A549 (cell line): Measurements from ENCODE around the gene TUT7. TPM values are rescaled to one million over a fixed set of nuclear protein-coding genes. Genes with fewer than 3 reads are reported as not detected.
A peak's percentile ranks its signal among the peaks of the same experiment; 100 is the strongest.

Experiments
- ATAC-seq, 2 experiments: fragments of 200-7000 bp in 1 of 2; fragments of >200 bp in 1 of 2; cut with Nextera tagmentation in 1 of 2; cut with Tn5 transposase in 1 of 2; 3 replicates each; pipeline versions ENCODE4 v1.8.0 to v1.9.1; 2018 to 2020; ENCODE audit warnings: mild to moderate bottlenecking in 1 of 2, moderate library complexity in 1 of 2
- CTCF ChIA-PET: fragments of 300-600 bp; sonication (Branson Sonifier 250); formaldehyde crosslinking; extraction: SDS; loops from one replicate; lab custom pipeline; 2021; ENCODE audit warnings: antibody characterized with exemption, inconsistent platforms; lab: Yijun Ruan, JAX
- POLR2A ChIA-PET: fragments of 350-600 bp; formaldehyde crosslinking; extraction: SDS; loops from one replicate; lab custom pipeline; 2021; ENCODE audit warnings: antibody characterized with exemption, inconsistent platforms; lab: Yijun Ruan, JAX
- DNase-seq, 2 experiments: peaks; one replicate each; pipeline versions ENCODE4 v3.0.0 to v3.0.0-alpha.2; 2011 to 2016; ENCODE audit warnings: low read depth in 1 of 2, low spot score in 1 of 2
- FAIRE-seq: peaks from 2 replicates; lab custom pipeline; 2011; peaks lifted over from hg19 to GRCh38; lab: Jason Lieb, UNC
- H3K27ac ChIP-seq, 2 experiments: fragments of >200 bp; sonication (Bioruptor Twin); formaldehyde crosslinking; 3 replicates each; pipeline ENCODE4 v1.5.1; 2016 to 2017
- H3K4me1 ChIP-seq: fragments of >200 bp; sonication (Bioruptor Twin); formaldehyde crosslinking; 3 replicates; pipeline ENCODE4 v1.6.1; 2016
- H3K4me2 ChIP-seq: fragments of >200 bp; sonication (Bioruptor Twin); formaldehyde crosslinking; 3 replicates; pipeline ENCODE4 v1.6.1; 2016
- H3K4me3 ChIP-seq: fragments of >200 bp; sonication (Bioruptor Twin); formaldehyde crosslinking; 3 replicates; pipeline ENCODE4 v1.5.1; 2016
- H3K9me3 ChIP-seq: fragments of >200 bp; sonication (Bioruptor Twin); formaldehyde crosslinking; 3 replicates; pipeline ENCODE4 v1.6.1; 2016
- BHLHE40 ChIP-seq: IDR thresholded peaks from 2 replicates; pipeline ENCODE4 v1.6.1; 2012; ENCODE audit warnings: low read depth, low read length, inconsistent platforms
- CHD2 ChIP-seq: fragments of 150-350 bp; IDR thresholded peaks from 2 replicates; pipeline ENCODE4 v1.6.1; 2014; ENCODE audit warnings: low read length; ENCODE audit not compliant: partially characterized antibody
- E2F6 ChIP-seq: IDR thresholded peaks from 2 replicates; pipeline ENCODE4 v1.6.1; 2012; ENCODE audit warnings: low read depth, borderline replicate concordance
- EHF ChIP-seq: fragments of 250-450 bp; sonication (Bioruptor Pico); IDR thresholded peaks from 2 replicates; pipeline ENCODE4 v1.5.0; 2020; ENCODE audit warnings: mild to moderate bottlenecking
- HOXB13 ChIP-seq: fragments of 250-450 bp; sonication (Bioruptor Pico); IDR thresholded peaks from 2 replicates; pipeline ENCODE4 v1.5.0; 2020; ENCODE audit warnings: low read depth, mild to moderate bottlenecking, moderate library complexity
- HOXB5 ChIP-seq: fragments of 250-450 bp; sonication (Bioruptor Pico); IDR thresholded peaks from 2 replicates; pipeline ENCODE4 v1.5.0; 2020; ENCODE audit warnings: mild to moderate bottlenecking, moderate library complexity
- MAFK ChIP-seq: fragments of 450-650 bp; IDR thresholded peaks from 2 replicates; pipeline ENCODE4 v1.6.1; 2014; ENCODE audit not compliant: partially characterized antibody
- NFE2L2 ChIP-seq: fragments of 150-350 bp; conservative IDR thresholded peaks from 2 replicates; pipeline ENCODE4 v1.6.1; 2014; ENCODE audit warnings: low read length
- NPAS2 ChIP-seq: fragments of 250-450 bp; sonication (Bioruptor Pico); IDR thresholded peaks from 2 replicates; pipeline ENCODE4 v1.8.0; 2022; ENCODE audit warnings: mild to moderate bottlenecking, moderate library complexity, borderline replicate concordance
- PHF8 ChIP-seq: fragments of 200-600 bp; sonication (generic); IDR thresholded peaks from 2 replicates; pipeline ENCODE4 v1.6.1; 2016; ENCODE audit warnings: low read depth, mild to moderate bottlenecking, antibody characterized with exemption, moderate library complexity, borderline replicate concordance
- POLR2AphosphoS2 ChIP-seq: conservative IDR thresholded peaks from 2 replicates; pipeline ENCODE4 v1.6.1; 2012; ENCODE audit warnings: low read length, improper control_type of control experiment, inconsistent platforms
- RARB ChIP-seq: fragments of 250-450 bp; sonication (Bioruptor Pico); IDR thresholded peaks from 2 replicates; pipeline ENCODE4 v1.8.0; 2021; ENCODE audit warnings: mild to moderate bottlenecking, moderate library complexity
- TFCP2L1 ChIP-seq: fragments of 250-450 bp; sonication (Bioruptor Pico); IDR thresholded peaks from 2 replicates; pipeline ENCODE4 v1.5.0; 2021; ENCODE audit warnings: mild to moderate bottlenecking
- TP53 ChIP-seq: fragments of 250-450 bp; sonication (Bioruptor Pico); IDR thresholded peaks from 2 replicates; pipeline ENCODE4 v1.5.0; 2021; ENCODE audit warnings: mild to moderate bottlenecking, moderate library complexity
- WGBS: methylation state at CpG from one replicate; pipeline ENCODE4 v1.1.6; 2017; ENCODE audit errors: missing lambda C conversion rate; 5-methylcytosine and 5-hydroxymethylcytosine counted together
- polyA plus RNA-seq, 4 experiments: library from polyadenylated mRNA; depleted of rRNA in 3 of 4; stranded (reverse); fragments of >200 nt; fragmentation: RNase III in 1 of 4; extraction: RNeasy Plus Mini Kit Qiagen cat#74134 plus additional on column Dnase treatment in 1 of 4; gene quantifications; 2 replicates in 3 of 4; 3 replicates in 1 of 4; pipeline ENCODE4 v1.2.3, GENCODE V29; 2011 to 2017
- TF ChIP-seq, protein P1 (sequence below): IDR thresholded peaks from 2 replicates; pipeline ENCODE4 v1.6.1; 2012
- TF ChIP-seq, protein P2 (sequence below): fragments of >200 bp; sonication (Bioruptor Twin); formaldehyde crosslinking; IDR thresholded peaks from 3 replicates; pipeline ENCODE4 v1.5.1; 2016
- TF ChIP-seq, protein P3 (sequence below): fragments of 250-450 bp; sonication (Bioruptor Pico); IDR thresholded peaks from 2 replicates; pipeline ENCODE4 v1.5.0; 2020; ENCODE audit warnings: low read depth, mild to moderate bottlenecking, moderate library complexity

TUT7 gene
- polyA plus RNA-seq, 2 of the 4 experiments (the other 2 are of a cell fraction): 12.1 to 27.0 TPM

DNA sequence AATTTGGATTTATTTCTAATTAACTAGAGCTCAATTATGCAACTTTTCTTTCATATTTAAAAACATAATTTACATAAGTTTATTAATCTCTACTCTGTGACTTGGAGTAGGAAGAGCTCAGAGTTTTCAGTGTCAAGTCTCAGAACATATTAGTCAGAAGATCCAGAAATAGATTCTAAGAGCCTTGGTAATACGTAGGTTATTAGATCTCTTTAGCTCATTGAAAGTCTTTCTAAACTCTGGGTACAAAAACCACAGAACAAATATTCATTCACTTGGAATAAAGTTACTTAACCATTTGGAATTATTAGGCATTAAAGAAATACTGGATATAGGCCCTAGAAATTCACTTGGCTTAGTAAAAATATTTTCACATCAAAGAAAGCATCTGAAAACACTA lies 45.5 kb downstream of the TUT7 start:
- CTCF ChIA-PET: interaction anchor here (0.9 to 1.3 kb wide), 2 partner anchors 10 to 12 kb away, joined by 3 to 4 read pairs; no protein-coding TSS in a partner anchor
- WGBS: 94% methylated on average over 1 of the region's 1 CpG
- DNase-seq (no peak), FAIRE-seq (no peak), ATAC-seq (no peak)
- POLR2A ChIA-PET: no interaction called here
- TF ChIP-seq RARB (CRISPR knock-in tag) (no peak), HOXB5 (CRISPR knock-in tag) (no peak)
- Histone ChIP-seq H3K4me3 (no peak overlapping the region), H3K4me1 (no peaks in the 10 kb centered on the region), H3K9me3 (no peaks in the 10 kb centered on the region), H3K27ac (no peak overlapping the region), H3K4me2 (no peak overlapping the region)

DNA sequence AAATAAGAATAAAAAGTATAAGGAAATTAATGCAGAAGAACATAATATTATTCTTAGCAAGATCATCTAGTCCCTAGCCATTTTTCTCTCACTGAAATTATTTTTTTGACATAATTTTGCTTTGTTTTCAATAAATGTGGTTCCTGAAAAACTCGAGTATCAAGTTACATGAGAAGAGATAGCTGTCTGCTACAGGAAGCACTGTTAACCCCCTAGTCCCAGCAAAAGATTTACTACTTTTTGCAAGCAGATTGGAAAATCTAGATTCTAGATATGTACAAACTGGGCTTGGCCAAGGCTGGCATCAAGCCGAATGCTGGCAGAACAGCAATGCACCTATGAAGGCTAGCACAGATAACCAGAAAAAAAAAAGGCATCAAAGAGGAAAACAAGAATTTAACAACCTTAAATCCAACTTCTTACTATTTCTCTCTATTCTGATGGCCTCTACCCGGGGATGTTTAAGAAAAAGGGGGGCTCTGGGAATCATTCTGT lies 49.9 kb downstream of the TUT7 start:
- CTCF ChIA-PET: no interaction called here

GRCh38 chr9:86303316-86303975 lies 50.8 kb downstream of the TUT7 start:
- FAIRE-seq (no peak), ATAC-seq (no peak), DNase-seq (no peak)
- ChIA-PET CTCF (no interaction called here), POLR2A (no interaction called here)
- no peak overlapping the region for H3K4me3 ChIP-seq
- 83% methylated on average over 4 of the region's 4 CpGs for WGBS
- H3K9me3 ChIP-seq: no peaks in the 10 kb centered on the region
- H3K4me2 ChIP-seq: no peak overlapping the region
- H3K27ac ChIP-seq: no peak overlapping the region
- no peaks in the 10 kb centered on the region for H3K4me1 ChIP-seq
- TF ChIP-seq, protein P1, sequence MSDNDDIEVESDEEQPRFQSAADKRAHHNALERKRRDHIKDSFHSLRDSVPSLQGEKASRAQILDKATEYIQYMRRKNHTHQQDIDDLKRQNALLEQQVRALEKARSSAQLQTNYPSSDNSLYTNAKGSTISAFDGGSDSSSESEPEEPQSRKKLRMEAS: no peak
- TF ChIP-seq MAFK: peak; percentile 18
- no peak for TF ChIP-seq TP53 (CRISPR knock-in tag)

More for the DNA sequence above, 49.9 kb downstream of the TUT7 start:
- 79% methylated on average over 3 of the region's 3 CpGs for WGBS
- Histone ChIP-seq H3K4me2 (no peak overlapping the region), H3K4me3 (no peak overlapping the region), H3K9me3 (no peaks in the 10 kb centered on the region), H3K27ac (no peak overlapping the region), H3K4me1 (no peaks in the 10 kb centered on the region)
- POLR2A ChIA-PET: no interaction called here
- ATAC-seq: no peak
- FAIRE-seq: no peak
- TF ChIP-seq, protein P1: no peak
- no peak for TF ChIP-seq HOXB5 (CRISPR knock-in tag)
- TF ChIP-seq, protein P2, sequence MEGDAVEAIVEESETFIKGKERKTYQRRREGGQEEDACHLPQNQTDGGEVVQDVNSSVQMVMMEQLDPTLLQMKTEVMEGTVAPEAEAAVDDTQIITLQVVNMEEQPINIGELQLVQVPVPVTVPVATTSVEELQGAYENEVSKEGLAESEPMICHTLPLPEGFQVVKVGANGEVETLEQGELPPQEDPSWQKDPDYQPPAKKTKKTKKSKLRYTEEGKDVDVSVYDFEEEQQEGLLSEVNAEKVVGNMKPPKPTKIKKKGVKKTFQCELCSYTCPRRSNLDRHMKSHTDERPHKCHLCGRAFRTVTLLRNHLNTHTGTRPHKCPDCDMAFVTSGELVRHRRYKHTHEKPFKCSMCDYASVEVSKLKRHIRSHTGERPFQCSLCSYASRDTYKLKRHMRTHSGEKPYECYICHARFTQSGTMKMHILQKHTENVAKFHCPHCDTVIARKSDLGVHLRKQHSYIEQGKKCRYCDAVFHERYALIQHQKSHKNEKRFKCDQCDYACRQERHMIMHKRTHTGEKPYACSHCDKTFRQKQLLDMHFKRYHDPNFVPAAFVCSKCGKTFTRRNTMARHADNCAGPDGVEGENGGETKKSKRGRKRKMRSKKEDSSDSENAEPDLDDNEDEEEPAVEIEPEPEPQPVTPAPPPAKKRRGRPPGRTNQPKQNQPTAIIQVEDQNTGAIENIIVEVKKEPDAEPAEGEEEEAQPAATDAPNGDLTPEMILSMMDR: no peak
- TF ChIP-seq NFE2L2: no peak
- TF ChIP-seq CHD2: no peak
- TF ChIP-seq E2F6: no peak
- TF ChIP-seq PHF8: no peak
- TF ChIP-seq BHLHE40: no peak
- no peak for TF ChIP-seq POLR2AphosphoS2
- TF ChIP-seq HOXB13 (CRISPR knock-in tag): no peak
- no peak for TF ChIP-seq NPAS2 (CRISPR knock-in tag)
- no peak for TF ChIP-seq TFCP2L1 (CRISPR knock-in tag)
- TF ChIP-seq, protein P3, sequence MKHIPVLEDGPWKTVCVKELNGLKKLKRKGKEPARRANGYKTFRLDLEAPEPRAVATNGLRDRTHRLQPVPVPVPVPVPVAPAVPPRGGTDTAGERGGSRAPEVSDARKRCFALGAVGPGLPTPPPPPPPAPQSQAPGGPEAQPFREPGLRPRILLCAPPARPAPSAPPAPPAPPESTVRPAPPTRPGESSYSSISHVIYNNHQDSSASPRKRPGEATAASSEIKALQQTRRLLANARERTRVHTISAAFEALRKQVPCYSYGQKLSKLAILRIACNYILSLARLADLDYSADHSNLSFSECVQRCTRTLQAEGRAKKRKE (CRISPR knock-in tag): no peak
- no peak for TF ChIP-seq EHF
- DNase-seq: no peak
